ENCODE data around the gene NR3C1.

NR3C1 gene

DNA sequence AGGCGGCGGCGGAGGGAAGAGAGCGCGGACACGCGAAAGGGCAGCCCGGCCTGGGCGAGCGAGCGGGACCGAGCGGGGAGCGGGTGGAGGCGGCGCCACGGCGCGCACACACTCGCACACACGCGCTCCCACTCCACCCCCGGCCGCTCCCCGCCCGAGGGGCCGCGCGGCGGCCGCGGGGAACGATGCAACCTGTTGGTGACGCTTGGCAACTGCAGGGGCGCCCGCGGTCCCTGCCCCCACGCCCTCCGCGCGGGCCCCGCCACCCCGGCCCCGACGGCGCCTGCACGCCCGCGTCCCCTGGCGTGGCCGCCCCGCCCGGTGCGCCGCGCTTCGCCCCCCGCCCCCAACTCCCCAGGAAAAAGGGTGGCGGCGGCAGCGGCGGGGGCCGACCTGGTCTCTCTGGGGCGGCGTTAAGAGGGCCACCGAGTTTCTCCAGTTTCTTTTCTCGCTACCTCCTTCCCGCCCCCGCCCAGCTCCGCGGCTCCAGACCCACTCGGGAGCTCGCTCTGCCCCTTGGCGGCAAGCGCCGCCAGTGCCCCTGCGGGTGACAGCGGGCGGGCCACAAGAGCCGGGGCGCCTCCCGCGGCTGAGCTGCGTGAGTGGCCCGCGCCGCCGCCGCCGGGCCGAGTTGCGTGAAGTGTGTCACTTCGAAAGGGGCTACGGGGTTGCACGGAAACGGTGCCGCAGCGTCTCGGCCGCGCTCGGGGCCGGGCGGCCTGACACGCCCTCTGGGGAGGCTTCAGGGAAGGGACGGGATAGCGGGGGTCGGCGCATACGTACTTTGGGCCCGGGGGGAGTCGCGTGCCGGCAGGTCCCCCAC is at the start of gene NR3C1:
Gene NR3C1, minus strand, starts transcription at position 94 of the 823 bp plus-strand sequence. CDS start 2,847 bp downstream, outside the sequence.
- Histone ChIP-seq H3K36me3 (ENCODE audit: insufficient read depth, low read length) (no peaks in the 10 kb centered on the region; the same call in 1 of the 2 replicates), H3K4me3 (ENCODE audit: low read length, poor library complexity, severe bottlenecking) (peak within 1 kb of the TSS; percentile 98), H3K9ac (ENCODE audit: low read depth, low read length, poor library complexity, severe bottlenecking) (peak within 1 kb of the TSS; percentile 91), H3K4me2 (ENCODE audit: low read depth, low read length, poor library complexity, severe bottlenecking) (peak within 1 kb of the TSS; percentile 96), H2AFZ (ENCODE audit: low read length) (peak within 1 kb of the TSS; percentile 96), H3K9me2 (replicated peaks; ENCODE audit: low read depth, low read length) (no peaks in the 10 kb centered on the region), H3F3A (ENCODE audit: low read depth) (no peaks in the 10 kb centered on the region), H4K20me1 (ENCODE audit: insufficient read depth, low read length, poor library complexity, severe bottlenecking) (peaks cover 40% of the 10 kb centered on the region), H3K27me3 (ENCODE audit: insufficient read depth, low read length, poor library complexity, severe bottlenecking) (no peaks in the 10 kb centered on the region), H3K9me3 (ENCODE audit: insufficient read depth, low read depth, low read length) (no peaks in the 10 kb centered on the region), H3K79me2 (ENCODE audit: insufficient read depth, low read length) (peaks cover 46% of the 10 kb centered on the region), H3K4me1 (ENCODE audit: insufficient read depth, low read length, poor library complexity, severe bottlenecking) (peaks cover 47% of the 10 kb centered on the region)
- TF ChIP-seq EZH2phosphoT487 (IDR thresholded peaks at IDR 0.05; ENCODE audit: borderline replicate concordance) = no peak
- TF ChIP-seq, protein P1, sequence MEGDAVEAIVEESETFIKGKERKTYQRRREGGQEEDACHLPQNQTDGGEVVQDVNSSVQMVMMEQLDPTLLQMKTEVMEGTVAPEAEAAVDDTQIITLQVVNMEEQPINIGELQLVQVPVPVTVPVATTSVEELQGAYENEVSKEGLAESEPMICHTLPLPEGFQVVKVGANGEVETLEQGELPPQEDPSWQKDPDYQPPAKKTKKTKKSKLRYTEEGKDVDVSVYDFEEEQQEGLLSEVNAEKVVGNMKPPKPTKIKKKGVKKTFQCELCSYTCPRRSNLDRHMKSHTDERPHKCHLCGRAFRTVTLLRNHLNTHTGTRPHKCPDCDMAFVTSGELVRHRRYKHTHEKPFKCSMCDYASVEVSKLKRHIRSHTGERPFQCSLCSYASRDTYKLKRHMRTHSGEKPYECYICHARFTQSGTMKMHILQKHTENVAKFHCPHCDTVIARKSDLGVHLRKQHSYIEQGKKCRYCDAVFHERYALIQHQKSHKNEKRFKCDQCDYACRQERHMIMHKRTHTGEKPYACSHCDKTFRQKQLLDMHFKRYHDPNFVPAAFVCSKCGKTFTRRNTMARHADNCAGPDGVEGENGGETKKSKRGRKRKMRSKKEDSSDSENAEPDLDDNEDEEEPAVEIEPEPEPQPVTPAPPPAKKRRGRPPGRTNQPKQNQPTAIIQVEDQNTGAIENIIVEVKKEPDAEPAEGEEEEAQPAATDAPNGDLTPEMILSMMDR (conservative IDR thresholded peaks at IDR 0.05; ENCODE audit: low read length) = peak; percentile 32

DNA sequence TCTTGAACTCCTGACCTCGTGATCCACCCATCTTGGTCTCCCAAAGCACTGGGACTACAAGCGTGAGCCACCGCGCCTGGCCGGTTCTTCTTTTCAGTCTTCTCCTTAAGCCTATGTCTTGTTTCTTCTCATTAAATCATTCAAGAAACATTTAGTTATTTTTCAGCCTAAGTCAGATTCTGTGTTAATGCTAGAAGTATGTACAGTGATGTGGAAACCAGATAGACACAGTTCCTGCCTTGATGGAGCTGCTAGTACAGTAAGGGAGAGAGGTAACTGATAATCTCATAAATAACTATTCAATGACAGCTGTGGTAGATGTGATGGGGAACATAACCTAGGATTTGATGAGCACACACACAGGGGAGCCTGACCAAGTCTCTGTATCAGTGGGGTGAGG is 46.3 kb upstream of the NR3C1 start:
- Histone ChIP-seq H3K4me3 (ENCODE audit: low read length, poor library complexity, severe bottlenecking) (no peak overlapping the region), H3F3A (ENCODE audit: low read depth) (no peaks in the 10 kb centered on the region), H3K36me3 (ENCODE audit: insufficient read depth, low read length) (no peaks in the 10 kb centered on the region), H3K9me3 (ENCODE audit: insufficient read depth, low read depth, low read length) (no peaks in the 10 kb centered on the region), H3K79me2 (ENCODE audit: insufficient read depth, low read length) (no peaks in the 10 kb centered on the region), H3K4me1 (ENCODE audit: insufficient read depth, low read length, poor library complexity, severe bottlenecking) (no peaks in the 10 kb centered on the region), H3K9ac (ENCODE audit: low read depth, low read length, poor library complexity, severe bottlenecking) (no peak overlapping the region), H3K9me2 (replicated peaks; ENCODE audit: low read depth, low read length) (no peaks in the 10 kb centered on the region), H3K27me3 (ENCODE audit: insufficient read depth, low read length, poor library complexity, severe bottlenecking) (no peaks in the 10 kb centered on the region), H4K20me1 (ENCODE audit: insufficient read depth, low read length, poor library complexity, severe bottlenecking) (no peaks in the 10 kb centered on the region), H3K4me2 (ENCODE audit: low read depth, low read length, poor library complexity, severe bottlenecking) (no peak overlapping the region), H2AFZ (ENCODE audit: low read length) (no peak overlapping the region)
- TF ChIP-seq, protein P1 (conservative IDR thresholded peaks at IDR 0.05; ENCODE audit: low read length) = no peak
- no peak for TF ChIP-seq EZH2phosphoT487 (IDR thresholded peaks at IDR 0.05; ENCODE audit: borderline replicate concordance)

DNA sequence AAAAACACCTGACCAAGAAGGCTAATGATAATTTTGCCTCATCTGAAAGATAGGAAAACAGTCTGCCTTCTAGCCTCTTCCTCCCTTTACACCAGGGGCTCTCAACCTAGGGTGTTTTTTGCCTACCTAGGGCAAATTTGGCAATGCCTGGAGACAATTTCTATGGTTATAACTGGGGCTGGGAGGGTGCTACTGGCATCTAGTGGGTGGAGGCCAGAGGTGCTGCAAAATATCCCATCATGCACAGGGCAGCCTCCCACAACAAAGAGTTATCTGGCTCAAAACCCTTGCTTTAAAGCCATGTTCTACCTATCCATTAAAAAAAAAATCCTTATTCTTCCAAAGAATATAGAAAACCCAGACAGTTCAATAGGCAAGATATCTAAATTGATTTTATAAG is 45.0 kb upstream of the NR3C1 start:
- H3K36me3 ChIP-seq (ENCODE audit: insufficient read depth, low read length) = no peaks in the 10 kb centered on the region
- TF ChIP-seq EZH2phosphoT487 (IDR thresholded peaks at IDR 0.05; ENCODE audit: borderline replicate concordance) = no peak
- TF ChIP-seq, protein P1 (conservative IDR thresholded peaks at IDR 0.05; ENCODE audit: low read length) = peak; percentile 57
- H4K20me1 ChIP-seq (ENCODE audit: insufficient read depth, low read length, poor library complexity, severe bottlenecking) = no peaks in the 10 kb centered on the region
- no peak overlapping the region for H3K4me2 ChIP-seq (ENCODE audit: low read depth, low read length, poor library complexity, severe bottlenecking)
- H3F3A ChIP-seq (ENCODE audit: low read depth) = no peaks in the 10 kb centered on the region
- peak overlapping the region; percentile 62 for H2AFZ ChIP-seq (ENCODE audit: low read length)
- H3K4me3 ChIP-seq (ENCODE audit: low read length, poor library complexity, severe bottlenecking) = no peak overlapping the region
- no peak overlapping the region for H3K9ac ChIP-seq (ENCODE audit: low read depth, low read length, poor library complexity, severe bottlenecking)
- H3K9me2 ChIP-seq (replicated peaks; ENCODE audit: low read depth, low read length) = no peaks in the 10 kb centered on the region
- H3K27me3 ChIP-seq (ENCODE audit: insufficient read depth, low read length, poor library complexity, severe bottlenecking) = no peaks in the 10 kb centered on the region
- H3K79me2 ChIP-seq (ENCODE audit: insufficient read depth, low read length) = no peaks in the 10 kb centered on the region
- H3K4me1 ChIP-seq (ENCODE audit: insufficient read depth, low read length, poor library complexity, severe bottlenecking) = no peaks in the 10 kb centered on the region
- H3K9me3 ChIP-seq (ENCODE audit: insufficient read depth, low read depth, low read length) = no peaks in the 10 kb centered on the region

All from Loucy (cell line).